H9 (cell line): ENCODE measurements around the gene TSPEAR. TPM values are rescaled to one million over a fixed set of nuclear protein-coding genes. Genes with fewer than 3 reads are reported as not detected.

Source experiments
- DNase-seq: peaks from one replicate; pipeline ENCODE4 v3.0.0-alpha.2; 2017
- H2AFZ ChIP-seq: one replicate; pipeline ENCODE4 v1.6.1; 2013; ENCODE audit warnings: mild to moderate bottlenecking, low read length, control low read depth, moderate library complexity
- H2AK5ac ChIP-seq: 2 replicates; pipeline ENCODE4 v1.6.1; 2013; ENCODE audit warnings: low read length, control low read depth, mixed read lengths; ENCODE audit not compliant: insufficient read length
- H2BK120ac ChIP-seq: one replicate; pipeline ENCODE4 v1.6.1; 2013; ENCODE audit warnings: low read depth, mild to moderate bottlenecking, low read length, control low read depth, inconsistent platforms; ENCODE audit not compliant: poor library complexity, severe bottlenecking
- H2BK12ac ChIP-seq: 2 replicates; pipeline ENCODE4 v1.6.1; 2013; ENCODE audit warnings: low read length, control low read depth, mixed read lengths, low read depth; ENCODE audit not compliant: insufficient read length
- H2BK15ac ChIP-seq: 2 replicates; pipeline ENCODE4 v1.6.1; 2013; ENCODE audit warnings: low read depth, low read length, control low read depth
- H2BK20ac ChIP-seq: one replicate; pipeline ENCODE4 v1.6.1; 2013; ENCODE audit warnings: low read depth, mild to moderate bottlenecking, low read length, control low read depth, inconsistent platforms; ENCODE audit not compliant: poor library complexity, severe bottlenecking
- H2BK5ac ChIP-seq: 2 replicates; pipeline ENCODE4 v1.6.1; 2013; ENCODE audit warnings: low read length, control low read depth, mixed read lengths; ENCODE audit not compliant: insufficient read length
- H3K14ac ChIP-seq: 2 replicates; pipeline ENCODE4 v1.6.1; 2013; ENCODE audit warnings: low read length, control low read depth; ENCODE audit not compliant: insufficient read depth
- H3K18ac ChIP-seq: 2 replicates; pipeline ENCODE4 v1.6.1; 2013; ENCODE audit warnings: low read depth, mild to moderate bottlenecking, mixed read lengths, low read length, control low read depth; ENCODE audit not compliant: insufficient read length
- H3K23ac ChIP-seq: 2 replicates; pipeline ENCODE4 v1.6.1; 2013; ENCODE audit warnings: low read length, control low read depth, mixed read lengths, low read depth; ENCODE audit not compliant: insufficient read length
- H3K23me2 ChIP-seq: 2 replicates; pipeline ENCODE4 v1.6.1; 2013; ENCODE audit warnings: low read depth, mild to moderate bottlenecking, mixed read lengths, low read length, control low read depth; ENCODE audit not compliant: insufficient read length, poor library complexity, severe bottlenecking
- H3K27ac ChIP-seq: 2 replicates; pipeline ENCODE4 v1.5.1; 2013; ENCODE audit warnings: low read length, control low read depth, mixed read lengths, low read depth; ENCODE audit not compliant: insufficient read length
- H3K27me3 ChIP-seq: 2 replicates; pipeline ENCODE4 v1.6.1; 2013; ENCODE audit warnings: low read length, control low read depth, inconsistent platforms; ENCODE audit not compliant: insufficient read depth
- H3K4ac ChIP-seq: 2 replicates; pipeline ENCODE4 v1.6.1; 2013; ENCODE audit warnings: low read depth, mild to moderate bottlenecking, control low read depth, inconsistent platforms, low read length, moderate library complexity
- H3K4me1 ChIP-seq: 2 replicates; pipeline ENCODE4 v1.6.1; 2013; ENCODE audit warnings: low read length, control low read depth, inconsistent platforms; ENCODE audit not compliant: insufficient read depth
- H3K4me2 ChIP-seq: 2 replicates; pipeline ENCODE4 v1.6.1; 2013; ENCODE audit warnings: low read length, control low read depth, mixed read lengths; ENCODE audit not compliant: insufficient read length, insufficient read depth
- H3K56ac ChIP-seq: 2 replicates; pipeline ENCODE4 v1.6.1; 2013; ENCODE audit warnings: low read depth, mild to moderate bottlenecking, mixed read lengths, low read length, control low read depth; ENCODE audit not compliant: insufficient read length
- H3K79me1 ChIP-seq: 2 replicates; pipeline ENCODE4 v1.6.1; 2013; ENCODE audit warnings: low read depth, mild to moderate bottlenecking, moderate library complexity, low read length, control low read depth, inconsistent platforms; ENCODE audit not compliant: insufficient read depth, poor library complexity, severe bottlenecking
- H3K79me2 ChIP-seq: 2 replicates; pipeline ENCODE4 v1.6.1; 2013; ENCODE audit warnings: low read length, control low read depth, inconsistent platforms; ENCODE audit not compliant: insufficient read depth
- H3K9ac ChIP-seq: 2 replicates; pipeline ENCODE4 v1.6.1; 2013; ENCODE audit warnings: low read length, control low read depth, mixed read lengths; ENCODE audit not compliant: insufficient read length; ENCODE audit errors: extremely low read depth
- H3K9me3 ChIP-seq: one replicate; pipeline ENCODE4 v1.6.1; 2013; ENCODE audit warnings: low read depth, low read length, inconsistent platforms; ENCODE audit not compliant: control insufficient read depth
- H3T11ph ChIP-seq: one replicate; pipeline ENCODE4 v1.6.1; 2013; ENCODE audit warnings: mild to moderate bottlenecking, low read length, control low read depth, inconsistent platforms
- H4K20me1 ChIP-seq: one replicate; pipeline ENCODE4 v1.6.1; 2013; ENCODE audit not compliant: control insufficient read depth, insufficient read length, insufficient read depth
- H4K5ac ChIP-seq: 2 replicates; pipeline ENCODE4 v1.6.1; 2013; ENCODE audit warnings: low read depth, mild to moderate bottlenecking, mixed read lengths, low read length, control low read depth; ENCODE audit not compliant: insufficient read length
- H4K8ac ChIP-seq: replicated peaks from 2 replicates; pipeline ENCODE4 v1.6.1; 2013; ENCODE audit warnings: low read length, control low read depth, mixed read lengths, low read depth; ENCODE audit not compliant: insufficient read length
- H4K91ac ChIP-seq: 2 replicates; pipeline ENCODE4 v1.6.1; 2013; ENCODE audit warnings: low read depth, mild to moderate bottlenecking, moderate library complexity, mixed read lengths, low read length, control low read depth; ENCODE audit not compliant: insufficient read length
- H3K27ac Mint-ChIP-seq, 3 experiments: 2 replicates in 2 of 3; 3 replicates in 1 of 3; pipeline ENCODE4 v1.8.0; 2020 to 2021; ENCODE audit warnings: mixed read lengths in 3 of 3, mild to moderate bottlenecking in 1 of 3, moderate library complexity in 1 of 3
- H3K27me3 Mint-ChIP-seq: 2 replicates; pipeline ENCODE4 v1.8.0; 2021; ENCODE audit warnings: low read depth, mild to moderate bottlenecking, moderate library complexity, mixed read lengths
- H3K36me3 Mint-ChIP-seq, 3 experiments: 2 replicates in 2 of 3; 3 replicates in 1 of 3; pipeline ENCODE4 v1.8.0; 2020 to 2021; ENCODE audit warnings: low read depth in 3 of 3, mixed read lengths in 3 of 3; ENCODE audit not compliant: insufficient read depth in 1 of 3
- H3K4me1 Mint-ChIP-seq, 2 experiments: 2 replicates each; pipeline ENCODE4 v1.8.0; 2020; ENCODE audit warnings: mixed read lengths in 2 of 2
- H3K4me3 Mint-ChIP-seq, 2 experiments: 2 replicates in 1 of 2; 3 replicates in 1 of 2; pipeline ENCODE4 v1.8.0; 2020 to 2021; ENCODE audit warnings: mild to moderate bottlenecking in 2 of 2, mixed read lengths in 2 of 2, moderate library complexity in 1 of 2
- H3K9me3 Mint-ChIP-seq, 2 experiments: 2 replicates in 1 of 2; 3 replicates in 1 of 2; pipeline ENCODE4 v1.8.0; 2020; ENCODE audit warnings: mild to moderate bottlenecking in 2 of 2, mixed read lengths in 2 of 2, moderate library complexity in 1 of 2
- CTCF ChIP-seq: fragments of 200-600 bp; sonication (generic); conservative IDR thresholded peaks from 3 replicates; pipeline ENCODE4 v1.8.0; 2021; ENCODE audit warnings: antibody characterized with exemption, mild to moderate bottlenecking
- WGBS: extraction: QIAGEN DNeasy Blood & Tissue Kit; methylation state at CpG from one replicate; pipeline ENCODE4 v1.1.7; 2013; ENCODE audit warnings: missing lambda C conversion rate, low lambda C conversion rate, mixed read lengths; ENCODE audit not compliant: insufficient read length; ENCODE audit errors: extremely low coverage; 5-methylcytosine and 5-hydroxymethylcytosine counted together
- total RNA-seq: library from RNA; stranded (reverse); gene quantifications from 2 replicates; pipeline ENCODE4 v1.2.1, GENCODE V29; 2021

TSPEAR gene
- total RNA-seq, 1 experiment from 2014 or later: 1.3 TPM

GRCh38 chr21:44595524-44595923, 115.8 kb downstream of the TSPEAR start:
- Histone ChIP-seq H3K4me1 (no peaks in the 10 kb centered on the region; the same call in 1 of the 2 replicates), H3K14ac (no peak overlapping the region), H2BK120ac (no peak overlapping the region), H2AK5ac (no peak overlapping the region), H2BK5ac (no peak overlapping the region), H3K79me2 (no peaks in the 10 kb centered on the region), H3K4ac (no peak overlapping the region), H2BK15ac (no peak overlapping the region), H2BK20ac (no peak overlapping the region), H4K20me1 (no peaks in the 10 kb centered on the region), H2AFZ (no peak overlapping the region), H3K4me2 (no peak overlapping the region), H3K23ac (no peak overlapping the region), H4K91ac (no peak overlapping the region), H3K56ac (no peak overlapping the region), H3T11ph (no peak overlapping the region), H3K9ac (no peak overlapping the region), H4K5ac (no peak overlapping the region), H3K27ac (no peak overlapping the region), H3K18ac (no peak overlapping the region), H4K8ac (no peak overlapping the region), H3K9me3 (no peaks in the 10 kb centered on the region), H3K79me1 (no peaks in the 10 kb centered on the region), H3K27me3 (no peaks in the 10 kb centered on the region), H3K23me2 (no peaks in the 10 kb centered on the region), H2BK12ac (peak overlapping the region; percentile 63)
- H3K9me3 Mint-ChIP-seq: no peaks in the 10 kb centered on the region; a peak in 2 of 5 replicates
- H3K36me3 Mint-ChIP-seq: peaks cover 0 to 4% (median 0%) of the 10 kb centered on the region in 3 experiments; a peak in 1 of 7 replicates
- H3K27me3 Mint-ChIP-seq: no peaks in the 10 kb centered on the region; the same call in none of the 2 replicates
- TF ChIP-seq CTCF: no peak
- no peak for DNase-seq
- no peak overlapping the region for H3K4me3 Mint-ChIP-seq
- WGBS: no CpG with 5 or more reads among the region's 6 CpGs
- H3K4me1 Mint-ChIP-seq: peaks cover 53 to 55% of the 10 kb centered on the region in 2 experiments
- H3K27ac Mint-ChIP-seq: no peak overlapping the region
